GM18519 (cell line): ENCODE results near the gene MCCD1.
"Not testable (repeated sequence)": the region's sequence is repeated elsewhere in the genome, so short reads cannot be mapped to it uniquely, and the experiment has no call there.

Source experiments
- ATAC-seq: cut with Tn5 transposase; IDR thresholded peaks from one replicate; pipeline ENCODE4 v1.9.1; 2021; ENCODE audit warnings: mild to moderate bottlenecking, moderate library complexity; ENCODE audit not compliant: unreplicated experiment, low FRiP score

Gene MCCD1

DNA sequence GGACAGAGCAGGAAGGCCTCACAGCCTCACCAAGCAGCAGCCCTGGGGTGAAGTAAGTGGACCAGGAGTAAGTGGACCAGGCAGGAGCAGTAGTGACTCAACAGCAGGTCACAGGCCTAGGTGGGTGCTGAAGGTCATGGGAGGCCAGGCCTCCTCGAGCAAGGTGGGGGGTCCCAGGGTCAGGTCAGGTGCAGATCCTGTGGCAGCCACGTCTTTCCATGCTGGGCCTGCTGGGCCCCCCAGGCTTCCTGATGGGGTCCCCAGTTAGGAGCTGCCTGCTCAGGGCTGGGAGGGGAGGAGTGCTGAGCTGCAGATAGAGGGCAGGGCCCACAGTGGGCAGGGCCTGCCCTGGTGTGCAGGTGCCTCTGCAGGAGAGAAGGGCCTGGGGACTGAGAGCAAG lies 19.7 kb upstream of the MCCD1 start:
- not testable (repeated sequence) for ATAC-seq

DNA sequence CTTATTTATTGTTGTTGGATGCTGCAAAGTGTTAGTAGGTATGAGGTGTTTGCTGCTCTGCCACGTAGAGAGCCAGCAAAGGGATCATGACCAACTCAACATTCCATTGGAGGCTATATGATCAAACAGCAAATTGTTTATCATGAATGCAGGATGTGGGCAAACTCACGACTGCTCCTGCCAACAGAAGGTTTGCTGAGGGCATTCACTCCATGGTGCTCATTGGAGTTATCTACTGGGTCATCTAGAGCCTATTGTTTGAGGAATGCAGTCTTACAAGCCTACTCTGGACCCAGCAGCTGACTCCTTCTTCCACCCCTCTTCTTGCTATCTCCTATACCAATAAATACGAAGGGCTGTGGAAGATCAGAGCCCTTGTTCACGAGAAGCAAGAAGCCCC lies 18.8 kb upstream of the MCCD1 start:
- ATAC-seq: no peak

DNA sequence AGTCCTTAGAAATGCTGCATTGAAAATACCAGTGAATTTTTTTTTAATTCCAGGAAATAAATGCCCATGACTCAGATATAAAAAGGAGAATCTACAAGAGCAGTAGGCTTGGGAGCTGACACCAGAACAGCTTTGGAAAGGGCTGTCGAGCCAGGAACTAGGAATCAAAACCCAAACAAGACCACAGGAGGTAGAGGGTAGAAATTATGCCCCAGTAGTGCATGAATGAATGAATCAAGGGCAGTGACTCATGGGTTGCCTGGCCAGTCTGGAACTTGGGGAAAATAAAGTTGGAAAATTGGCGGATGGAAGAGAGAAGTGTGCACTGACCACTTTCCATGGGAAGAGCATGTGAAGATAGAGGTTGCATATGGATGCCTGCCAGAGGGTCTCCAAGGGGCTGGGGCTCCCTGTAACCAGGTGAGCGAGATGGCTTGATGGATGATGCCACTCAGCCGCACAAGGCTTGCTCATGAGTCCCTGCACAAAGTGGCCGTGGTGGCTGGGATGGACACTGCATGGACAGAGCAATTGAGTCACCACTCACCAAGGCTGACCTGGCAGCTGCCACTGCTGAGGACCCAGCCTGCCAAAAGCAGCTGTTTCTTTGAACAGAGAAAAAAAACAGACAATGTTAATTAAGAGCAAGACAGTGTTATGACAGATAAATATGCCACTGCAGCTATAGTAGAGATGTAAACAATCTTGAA lies 15.2 kb upstream of the MCCD1 start:
- ATAC-seq: no peak

DNA sequence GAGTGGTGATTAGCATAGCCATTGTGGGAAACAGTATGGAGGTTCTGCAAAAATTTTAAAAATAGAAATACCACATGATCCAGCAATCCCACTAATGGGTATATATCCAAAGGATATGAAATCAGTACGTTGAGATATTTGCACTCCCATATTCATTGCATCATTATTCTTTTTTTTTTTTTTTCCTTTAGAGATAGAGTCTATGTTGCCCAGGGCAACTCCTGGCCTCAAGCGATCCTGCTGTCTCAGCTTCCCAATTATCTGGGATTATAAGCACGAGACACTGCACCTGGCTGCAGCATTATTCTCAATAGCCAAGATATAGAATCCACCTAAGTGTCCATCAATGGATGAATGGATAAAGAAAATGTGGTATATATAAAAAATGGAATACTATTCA lies 6.9 kb upstream of the MCCD1 start:
- no peak for ATAC-seq

DNA sequence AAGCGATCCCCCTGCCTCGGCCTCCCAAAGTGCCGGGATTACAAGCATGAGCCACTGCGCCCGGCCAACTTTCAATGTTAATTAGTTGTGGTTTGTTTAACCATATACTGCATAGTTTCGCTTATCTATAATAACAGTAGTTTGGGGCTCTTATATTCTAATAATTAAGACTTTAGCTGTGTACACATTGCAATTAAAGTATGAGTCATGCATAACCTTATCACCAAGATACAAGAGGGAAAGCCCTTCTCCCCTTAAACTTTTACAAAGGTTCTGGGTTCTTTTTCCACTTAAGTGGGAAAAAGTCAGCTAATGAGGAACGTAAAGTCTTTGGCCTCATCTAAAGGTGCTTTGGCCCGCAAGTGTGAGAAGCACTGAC lies 3.2 kb upstream of the MCCD1 start:
- ATAC-seq: no peak

DNA sequence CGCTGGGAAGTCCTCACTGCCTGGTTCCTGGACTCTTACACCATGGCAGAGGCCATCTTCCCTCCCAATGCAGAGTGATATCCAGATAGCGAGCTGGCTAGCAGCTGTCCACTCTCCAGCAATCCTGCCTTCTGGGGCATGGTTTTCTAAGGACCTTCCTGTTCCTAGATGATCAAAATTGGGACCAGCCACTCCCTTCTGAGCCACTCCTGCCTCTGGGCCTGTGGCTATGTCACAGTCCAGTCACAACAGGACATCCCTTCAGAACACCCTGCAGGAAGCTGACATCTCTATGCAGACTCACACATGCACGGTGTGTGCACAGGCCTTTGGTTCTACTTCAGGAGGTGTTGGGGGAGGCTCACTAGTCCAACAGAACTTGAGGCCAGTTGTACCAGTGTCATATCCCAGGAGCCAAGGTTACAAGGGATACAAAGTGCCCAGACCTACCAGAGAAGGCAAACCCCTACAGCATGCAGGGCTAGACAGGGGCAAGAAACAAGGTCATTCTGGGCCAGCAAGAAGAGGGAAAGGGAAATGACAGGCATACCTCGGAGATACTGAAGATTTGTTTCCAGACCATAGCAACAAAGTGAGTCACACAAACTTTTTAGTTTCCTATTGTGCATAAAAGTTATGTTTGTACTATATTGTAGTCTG lies 2.7 kb upstream of the MCCD1 start:
- no peak for ATAC-seq

DNA sequence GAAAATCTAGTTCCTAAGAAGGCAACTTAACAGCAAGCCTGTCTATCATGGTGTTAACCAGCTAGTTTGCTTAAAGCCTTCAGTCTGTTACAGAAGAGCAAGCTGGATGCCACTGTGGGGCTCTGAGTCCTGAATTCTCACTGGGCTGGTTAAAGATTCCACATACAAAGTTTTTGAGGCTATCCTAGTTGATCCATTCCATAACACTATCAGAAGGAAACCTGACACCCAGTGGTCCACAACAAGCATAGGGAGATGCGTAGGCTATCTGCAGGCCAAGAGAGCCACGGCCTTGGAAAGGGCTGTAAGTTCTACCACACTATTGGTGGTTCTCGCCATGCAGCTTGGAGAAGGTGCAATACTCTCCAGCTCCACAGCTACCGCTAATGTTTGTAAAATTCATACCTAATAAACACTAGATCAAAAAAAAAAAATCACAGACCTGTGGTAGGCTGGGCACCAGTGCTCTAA lies 420 bp upstream of the MCCD1 start:
- ATAC-seq: no peak

DNA sequence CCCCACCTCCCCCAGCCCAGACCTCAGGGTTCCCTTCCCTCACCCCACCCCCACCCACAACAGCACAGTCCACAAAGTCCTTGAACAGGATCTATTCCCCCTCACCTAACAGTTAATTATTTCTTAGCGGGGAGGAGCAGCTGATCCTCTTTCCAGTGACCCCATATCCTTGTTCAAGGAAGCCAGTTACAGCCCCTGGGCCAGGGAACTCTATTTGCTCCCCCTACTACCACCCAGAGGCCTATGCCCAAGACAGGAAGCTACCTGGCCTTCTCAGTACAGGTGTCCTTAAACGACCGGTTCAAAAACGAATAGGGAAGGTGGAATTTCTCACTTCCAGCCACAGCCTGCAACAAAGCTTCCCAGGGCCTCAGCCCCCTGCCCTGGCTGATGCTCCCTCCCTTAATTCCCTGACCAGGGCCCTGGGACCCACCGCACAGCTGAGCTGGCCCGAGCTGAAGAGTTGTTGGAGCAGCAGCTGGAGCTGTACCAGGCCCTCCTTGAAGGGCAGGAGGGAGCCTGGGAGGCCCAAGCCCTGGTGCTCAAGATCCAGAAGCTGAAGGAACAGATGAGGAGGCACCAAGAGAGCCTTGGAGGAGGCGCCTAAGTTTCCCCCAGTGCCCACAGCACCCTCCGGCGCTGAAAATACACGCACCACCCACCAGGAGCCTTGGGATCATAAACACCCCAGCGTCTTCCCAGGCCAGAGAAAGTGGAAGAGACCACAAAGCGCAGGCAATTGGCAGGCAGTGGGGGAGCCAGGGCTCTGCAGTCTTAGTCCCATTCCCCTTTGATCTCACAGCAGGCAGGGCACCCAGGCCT lies 778 bp downstream of the MCCD1 start:
- ATAC-seq: no peak

DNA sequence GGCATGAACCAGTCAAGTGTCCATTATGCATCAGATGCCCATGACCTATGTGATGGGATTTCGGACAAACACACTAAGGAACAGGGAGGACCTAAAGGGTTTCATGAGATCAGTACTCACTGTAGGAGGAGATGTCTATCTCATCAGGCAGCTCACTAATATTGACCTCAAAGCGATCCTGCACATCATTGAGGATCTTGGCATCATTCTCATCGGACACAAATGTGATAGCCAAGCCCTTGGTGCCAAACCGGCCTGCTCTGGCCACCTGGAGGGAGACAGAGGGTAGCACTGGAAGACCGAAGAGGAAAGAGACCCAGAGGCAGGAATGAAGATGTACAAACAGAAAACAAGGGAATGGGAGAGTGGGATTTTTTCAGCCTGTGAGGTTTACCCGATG lies 1.9 kb downstream of the MCCD1 start:
- ATAC-seq: no peak

DNA sequence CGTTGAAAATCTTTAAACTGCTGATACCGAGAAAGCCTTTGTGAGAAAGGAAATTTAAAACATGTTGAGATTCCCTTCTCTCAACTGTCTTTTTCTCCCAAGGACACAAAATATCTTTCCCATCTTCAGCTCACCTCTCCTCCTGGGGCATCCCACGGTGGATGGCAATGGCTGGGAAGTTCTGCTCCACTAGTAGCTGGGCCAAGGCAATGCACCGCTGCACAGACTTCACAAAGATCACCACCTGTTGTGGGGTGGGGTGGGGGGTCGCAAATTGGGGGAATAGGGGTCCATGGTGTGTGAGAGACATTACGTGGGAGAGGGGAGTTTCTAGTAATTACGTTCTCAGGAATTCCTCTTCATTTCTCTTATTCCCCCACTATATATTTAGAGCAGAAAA lies 2.4 kb downstream of the MCCD1 start:
- ATAC-seq: no peak

DNA sequence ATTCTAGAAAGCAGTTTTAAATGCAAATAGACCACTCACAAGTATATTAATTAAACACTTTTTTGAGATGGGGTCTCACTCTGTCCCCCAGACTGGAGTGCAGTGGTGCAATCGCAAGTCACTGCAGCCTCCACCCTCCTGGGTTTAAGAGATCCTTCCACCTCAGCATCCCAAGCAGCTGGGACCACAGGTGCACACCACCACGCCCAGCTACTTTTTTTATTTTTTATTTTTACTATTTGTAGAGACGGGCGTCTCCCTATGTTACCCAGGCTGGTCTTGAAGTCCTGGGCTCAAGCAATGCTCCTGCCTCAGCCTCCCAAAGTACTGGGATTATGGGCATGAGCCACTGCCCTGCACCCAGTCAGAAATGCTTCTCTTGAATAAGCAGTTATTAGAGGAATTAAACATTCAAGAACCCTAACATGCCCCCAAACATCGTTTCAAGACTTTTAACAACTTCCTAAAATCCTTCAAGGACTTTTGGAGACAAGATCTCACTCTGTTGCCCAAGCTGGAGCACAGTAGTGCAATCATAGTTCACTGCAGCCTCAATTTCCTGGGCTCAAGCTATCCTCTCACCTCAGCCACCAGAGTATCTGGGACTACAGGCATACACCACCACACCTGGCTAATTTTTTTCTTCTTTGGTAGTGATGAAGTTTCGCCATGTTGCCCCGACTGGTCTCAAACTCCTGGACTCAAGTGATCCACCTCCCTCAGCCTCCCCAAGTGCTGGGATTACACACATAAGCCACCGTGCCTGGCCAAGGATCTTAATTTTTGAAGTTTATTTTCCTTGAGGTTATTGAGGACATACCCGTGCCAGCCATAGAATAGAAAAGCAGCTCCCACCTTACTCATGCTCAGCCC lies 3.2 kb downstream of the MCCD1 start:
- ATAC-seq: no peak

DNA sequence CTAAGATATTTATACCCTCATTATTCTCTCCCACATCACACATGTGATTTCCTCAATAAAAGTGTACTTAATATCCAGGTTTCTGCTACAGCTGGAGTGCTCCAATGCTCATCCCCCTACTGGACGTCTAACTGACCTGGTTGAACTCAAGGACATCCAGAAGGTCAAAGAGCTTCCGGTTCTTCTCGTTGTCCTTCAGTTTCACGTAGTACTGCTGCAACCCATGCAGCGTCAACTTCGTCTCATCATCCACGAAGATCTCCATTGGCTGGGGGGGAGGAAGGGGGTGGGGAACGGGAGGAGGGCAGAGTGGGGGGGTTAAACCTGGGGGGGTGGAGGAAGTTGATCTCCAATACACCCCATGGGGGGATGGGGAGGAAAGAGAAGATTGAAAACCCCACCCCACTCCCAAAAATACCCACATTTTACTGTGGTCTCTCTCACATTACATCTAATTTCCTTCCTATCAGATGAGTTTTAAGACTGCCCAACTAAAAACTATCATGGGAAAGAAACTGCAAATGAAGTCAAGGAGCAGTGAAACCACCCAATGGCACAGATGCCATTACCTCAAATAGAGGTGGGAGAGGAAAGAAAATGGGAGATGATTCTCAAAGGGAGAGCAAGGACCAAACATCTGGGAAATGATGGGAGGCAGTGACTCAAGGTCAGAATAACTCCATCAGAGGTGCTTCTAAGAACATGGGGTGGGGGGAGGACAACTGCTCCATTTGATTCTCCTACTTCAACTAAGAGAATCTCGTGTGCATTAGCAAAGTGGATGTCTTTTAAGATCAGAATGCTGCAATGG lies 4.1 kb downstream of the MCCD1 start:
- no peak for ATAC-seq

DNA sequence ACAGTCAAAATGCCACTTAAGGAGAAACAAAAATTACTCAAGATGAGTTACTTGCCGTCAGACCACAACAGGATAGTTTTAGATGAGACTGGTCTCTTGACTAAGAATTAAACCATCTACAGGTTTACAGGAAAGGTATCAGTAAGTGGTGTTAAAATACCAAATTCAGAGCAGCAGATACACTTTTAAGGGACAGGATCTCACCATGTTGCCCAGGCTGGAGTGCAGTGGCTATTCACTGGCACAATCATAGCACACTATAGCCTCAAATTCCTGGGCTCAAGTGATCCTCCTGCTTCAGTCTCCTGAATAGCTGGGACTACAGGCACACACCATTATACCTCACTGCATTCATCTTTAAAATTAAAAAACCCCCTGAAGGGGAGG lies 4.7 kb downstream of the MCCD1 start:
- no peak for ATAC-seq

DNA sequence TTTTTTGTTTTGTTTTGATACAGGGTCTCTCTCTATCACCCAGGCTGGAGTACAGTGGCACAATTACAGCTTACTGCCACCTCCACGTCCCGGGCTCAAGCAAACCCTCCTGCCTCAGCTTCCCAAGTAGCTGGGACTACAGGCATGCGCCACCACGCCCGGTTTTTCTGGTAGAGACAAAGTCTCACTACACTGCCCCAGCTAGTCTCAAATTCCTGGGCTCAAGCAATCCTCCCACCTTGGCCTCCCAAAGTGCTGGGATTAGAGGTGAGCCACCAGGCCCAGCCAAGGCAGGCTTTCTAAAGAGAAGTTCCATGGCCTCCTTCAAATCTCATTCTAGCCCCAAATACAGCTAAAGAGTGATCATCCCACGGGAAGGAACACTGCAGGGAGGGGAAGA lies 5.2 kb downstream of the MCCD1 start:
- no peak for ATAC-seq

DNA sequence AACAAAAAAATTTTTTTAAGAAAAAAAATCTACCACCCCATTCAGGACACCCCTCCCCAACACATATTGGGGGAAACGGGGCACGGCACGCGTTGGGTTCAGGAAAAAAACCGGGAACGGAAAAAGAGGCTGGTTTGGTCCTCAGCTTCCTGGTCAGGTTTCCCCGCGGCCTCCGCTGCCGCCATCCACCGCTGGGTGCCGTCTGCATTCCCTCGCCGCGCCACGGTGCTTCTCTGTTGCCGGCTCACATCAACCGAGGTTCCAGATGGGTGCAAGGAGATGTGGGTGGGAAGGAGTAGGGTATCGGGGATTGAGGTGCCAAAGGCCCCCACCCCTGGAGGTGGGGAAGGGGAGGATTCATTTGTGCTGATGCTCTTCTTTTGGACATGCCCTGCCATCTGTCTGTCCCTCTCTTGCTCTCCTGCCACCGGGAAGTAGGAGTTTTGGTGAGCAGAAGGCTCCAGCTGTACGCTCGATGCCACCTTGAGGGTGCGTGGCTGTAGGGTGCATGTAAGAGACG lies 5.8 kb downstream of the MCCD1 start:
- ATAC-seq: no peak

DNA sequence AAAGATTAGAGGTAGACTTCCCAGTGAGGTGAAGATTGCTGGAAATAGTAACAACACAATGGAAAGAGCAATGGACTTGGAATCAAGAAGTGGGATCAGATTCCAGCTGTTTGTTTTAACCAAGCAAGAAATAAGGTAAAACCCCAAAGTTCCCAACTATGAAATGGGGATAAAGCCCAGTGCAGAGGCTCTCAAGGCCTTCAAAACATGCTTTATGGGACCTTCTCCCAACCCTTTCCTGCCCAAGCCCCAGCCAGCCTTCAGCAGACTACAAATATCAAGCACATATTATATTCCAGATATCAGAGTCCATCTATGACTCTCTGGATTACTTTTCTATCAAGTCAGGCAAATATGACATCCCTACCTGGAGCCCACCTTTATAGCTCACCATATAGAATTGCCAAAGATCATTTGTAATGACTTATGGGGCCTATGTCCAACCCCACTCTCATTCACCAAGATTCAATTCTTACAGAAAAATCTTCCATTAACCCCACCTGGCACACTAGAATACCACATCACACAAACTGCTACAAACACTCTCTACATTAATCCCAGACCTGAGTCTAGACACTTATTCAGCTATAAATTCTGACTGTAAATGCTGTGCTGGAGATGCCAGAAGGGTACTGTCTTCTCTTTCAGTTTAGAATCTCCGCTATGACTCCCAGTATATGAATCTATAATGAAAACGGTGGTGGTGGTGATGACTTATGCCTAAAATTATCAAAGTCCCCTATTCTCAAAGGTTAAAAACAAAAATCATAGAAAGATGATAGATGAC lies 7.0 kb downstream of the MCCD1 start:
- ATAC-seq: no peak

DNA sequence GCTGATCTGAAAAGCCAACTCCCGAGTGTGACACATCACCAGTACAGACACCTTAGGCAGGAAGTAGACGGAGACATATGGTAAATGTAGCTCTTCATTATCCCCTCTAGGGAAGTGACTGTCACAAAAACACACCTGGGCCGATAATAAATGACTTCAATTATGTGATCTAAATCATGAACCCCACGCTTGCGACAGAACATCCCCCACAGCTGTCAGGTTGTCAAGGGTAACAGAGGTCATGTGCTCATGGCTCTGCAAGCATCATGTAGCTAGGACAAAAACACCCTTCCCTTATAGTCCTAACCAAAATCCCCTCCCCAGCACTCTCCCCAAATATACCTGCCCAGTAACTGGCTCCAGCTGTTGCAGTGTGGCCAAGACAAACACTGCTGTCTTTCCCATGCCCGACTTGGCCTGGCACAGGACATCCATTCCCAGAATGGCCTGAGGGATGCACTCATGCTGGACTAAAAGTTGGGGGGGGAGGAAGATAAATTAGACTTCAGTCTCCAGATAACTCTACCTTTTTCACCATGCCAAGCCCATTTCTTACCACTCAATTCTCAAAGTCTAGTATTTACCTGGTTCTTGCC lies 10.1 kb downstream of the MCCD1 start:
- no peak for ATAC-seq

DNA sequence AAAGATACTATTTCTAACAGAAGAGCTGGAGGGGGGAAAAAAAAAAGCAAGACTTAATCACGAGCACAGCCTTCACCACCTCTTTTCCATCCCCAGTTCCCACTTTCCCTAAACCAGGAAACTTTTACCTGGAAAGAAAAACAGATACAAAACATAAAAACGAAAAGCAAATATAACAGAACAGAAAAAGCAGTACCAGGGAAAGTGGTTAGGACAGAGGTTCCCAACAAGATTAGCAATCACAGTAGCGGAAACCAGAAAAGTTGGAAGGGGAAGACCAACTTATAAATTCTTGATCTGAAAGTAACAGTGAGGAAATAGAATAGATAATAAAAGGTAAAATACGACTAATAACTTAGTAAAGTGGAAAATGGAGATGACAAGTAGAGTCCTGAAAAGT lies 11.9 kb downstream of the MCCD1 start:
- no peak for ATAC-seq
